ENCODE measurements around the gene TMEFF2.

Gene TMEFF2

DNA sequence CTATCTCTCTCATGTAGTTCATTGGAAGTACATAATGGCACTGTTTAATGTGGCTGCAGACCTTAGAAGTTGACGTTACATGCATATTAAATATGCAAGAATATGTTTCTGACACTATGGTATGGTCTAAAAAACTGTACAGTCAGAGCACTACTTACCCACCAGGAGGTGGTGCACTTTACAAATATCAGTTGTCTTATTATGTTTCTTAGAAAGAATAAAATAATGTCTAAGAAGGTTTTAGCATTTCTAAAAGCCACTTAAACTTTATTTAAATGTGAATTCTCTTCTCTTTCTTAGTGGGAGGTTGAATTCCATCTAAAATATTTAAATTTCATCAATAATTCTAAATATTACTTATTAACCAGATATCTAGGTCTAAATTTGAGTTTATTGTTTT is 4.3 kb downstream of the TMEFF2 start:
- H3K9me3 ChIP-seq (ENCODE audit: insufficient read depth, low read length), result no peaks in the 10 kb centered on the region
- H3K27ac ChIP-seq (ENCODE audit: low read depth, low read length), result no peak overlapping the region
- H3K9me2 ChIP-seq (replicated peaks; ENCODE audit: insufficient read depth, low read length), result no peaks in the 10 kb centered on the region
- no peaks in the 10 kb centered on the region for H4K20me1 ChIP-seq (ENCODE audit: low read depth, low read length)
- no peak overlapping the region for H3K9ac ChIP-seq (ENCODE audit: low read length)
- no peak overlapping the region for H2AFZ ChIP-seq (ENCODE audit: low read depth, low read length, severe bottlenecking)
- H3K4me3 ChIP-seq (ENCODE audit: insufficient read depth, low read length, poor library complexity, severe bottlenecking), result no peak overlapping the region
- no peaks in the 10 kb centered on the region for H3K27me3 ChIP-seq (ENCODE audit: low read length)
- no peaks in the 10 kb centered on the region for H3F3A ChIP-seq (ENCODE audit: insufficient read depth)
- TF ChIP-seq, protein P1, sequence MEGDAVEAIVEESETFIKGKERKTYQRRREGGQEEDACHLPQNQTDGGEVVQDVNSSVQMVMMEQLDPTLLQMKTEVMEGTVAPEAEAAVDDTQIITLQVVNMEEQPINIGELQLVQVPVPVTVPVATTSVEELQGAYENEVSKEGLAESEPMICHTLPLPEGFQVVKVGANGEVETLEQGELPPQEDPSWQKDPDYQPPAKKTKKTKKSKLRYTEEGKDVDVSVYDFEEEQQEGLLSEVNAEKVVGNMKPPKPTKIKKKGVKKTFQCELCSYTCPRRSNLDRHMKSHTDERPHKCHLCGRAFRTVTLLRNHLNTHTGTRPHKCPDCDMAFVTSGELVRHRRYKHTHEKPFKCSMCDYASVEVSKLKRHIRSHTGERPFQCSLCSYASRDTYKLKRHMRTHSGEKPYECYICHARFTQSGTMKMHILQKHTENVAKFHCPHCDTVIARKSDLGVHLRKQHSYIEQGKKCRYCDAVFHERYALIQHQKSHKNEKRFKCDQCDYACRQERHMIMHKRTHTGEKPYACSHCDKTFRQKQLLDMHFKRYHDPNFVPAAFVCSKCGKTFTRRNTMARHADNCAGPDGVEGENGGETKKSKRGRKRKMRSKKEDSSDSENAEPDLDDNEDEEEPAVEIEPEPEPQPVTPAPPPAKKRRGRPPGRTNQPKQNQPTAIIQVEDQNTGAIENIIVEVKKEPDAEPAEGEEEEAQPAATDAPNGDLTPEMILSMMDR (IDR thresholded peaks at IDR 0.05; ENCODE audit: insufficient read depth, low read length, poor library complexity, severe bottlenecking), result no peak
- H3K4me2 ChIP-seq (ENCODE audit: low read depth, low read length, poor library complexity, severe bottlenecking), result no peak overlapping the region
- no peaks in the 10 kb centered on the region for H3K36me3 ChIP-seq (ENCODE audit: low read length)
- no peaks in the 10 kb centered on the region for H3K79me2 ChIP-seq (ENCODE audit: insufficient read depth, low read length)

DNA sequence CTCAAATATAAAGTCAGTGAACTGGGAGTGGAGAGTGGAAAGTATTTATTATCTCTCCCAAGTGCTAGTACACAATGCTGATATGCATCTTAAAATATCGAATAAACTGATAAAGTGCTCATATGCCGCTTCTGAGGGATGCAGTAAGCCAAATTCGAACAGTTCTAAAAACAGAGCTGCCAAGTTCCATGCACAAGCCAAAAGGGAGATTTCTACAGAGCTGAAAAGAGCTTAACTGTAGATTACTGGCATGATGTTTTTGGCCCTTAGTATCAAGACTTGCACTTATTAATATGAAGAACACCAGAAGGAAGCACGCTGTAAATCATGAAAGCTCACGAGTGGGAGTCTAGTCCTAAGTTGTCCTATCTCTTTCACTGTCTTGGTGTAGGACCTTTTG is 7.9 kb downstream of the TMEFF2 start:
- Histone ChIP-seq H3K36me3 (ENCODE audit: low read length) (no peaks in the 10 kb centered on the region), H3K79me2 (ENCODE audit: insufficient read depth, low read length) (no peaks in the 10 kb centered on the region)

DNA sequence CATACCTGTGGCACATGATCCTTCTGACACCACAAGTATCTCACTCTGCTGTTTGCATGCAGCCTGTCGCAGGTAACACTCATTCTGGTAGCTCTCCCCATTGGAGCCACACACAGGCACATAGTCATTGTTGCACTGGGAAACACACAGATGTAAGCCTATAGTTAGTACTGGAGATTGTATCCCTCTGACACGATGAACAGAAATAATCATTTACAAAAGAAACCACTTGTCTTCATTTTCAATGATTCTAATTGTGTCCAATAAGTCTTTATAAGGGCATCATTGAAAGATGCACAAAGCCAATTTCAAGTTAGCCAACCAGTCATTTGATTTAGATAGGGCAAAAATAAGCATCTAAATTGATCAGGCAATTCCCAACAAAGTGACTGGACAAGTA is 10.4 kb downstream of the TMEFF2 start:
- no peak overlapping the region for H3K4me2 ChIP-seq (ENCODE audit: low read depth, low read length, poor library complexity, severe bottlenecking)
- no peak for TF ChIP-seq EZH2phosphoT487 (conservative IDR thresholded peaks at IDR 0.05; ENCODE audit: low read length)
- TF ChIP-seq, protein P1 (IDR thresholded peaks at IDR 0.05; ENCODE audit: insufficient read depth, low read length, poor library complexity, severe bottlenecking), result no peak
- H3K9ac ChIP-seq (ENCODE audit: low read length), result no peak overlapping the region
- H3K27ac ChIP-seq (ENCODE audit: low read depth, low read length), result no peak overlapping the region
- no peaks in the 10 kb centered on the region for H4K20me1 ChIP-seq (ENCODE audit: low read depth, low read length)
- no peaks in the 10 kb centered on the region for H3K9me3 ChIP-seq (ENCODE audit: insufficient read depth, low read length)
- H3F3A ChIP-seq (ENCODE audit: insufficient read depth), result no peaks in the 10 kb centered on the region
- H3K36me3 ChIP-seq (ENCODE audit: low read length), result no peaks in the 10 kb centered on the region
- no peak overlapping the region for H3K4me3 ChIP-seq (ENCODE audit: insufficient read depth, low read length, poor library complexity, severe bottlenecking)
- no peak overlapping the region for H2AFZ ChIP-seq (ENCODE audit: low read depth, low read length, severe bottlenecking)
- H3K79me2 ChIP-seq (ENCODE audit: insufficient read depth, low read length), result no peaks in the 10 kb centered on the region
- H3K27me3 ChIP-seq (ENCODE audit: low read length), result no peaks in the 10 kb centered on the region
- H3K9me2 ChIP-seq (replicated peaks; ENCODE audit: insufficient read depth, low read length), result no peaks in the 10 kb centered on the region

More for the DNA sequence above, 7.9 kb downstream of the TMEFF2 start:
- H2AFZ ChIP-seq (ENCODE audit: low read depth, low read length, severe bottlenecking), result no peak overlapping the region
- H3K9me2 ChIP-seq (replicated peaks; ENCODE audit: insufficient read depth, low read length), result no peaks in the 10 kb centered on the region
- no peak overlapping the region for H3K27ac ChIP-seq (ENCODE audit: low read depth, low read length)
- no peak overlapping the region for H3K9ac ChIP-seq (ENCODE audit: low read length)
- TF ChIP-seq EZH2phosphoT487 (conservative IDR thresholded peaks at IDR 0.05; ENCODE audit: low read length), result no peak
- TF ChIP-seq, protein P1 (IDR thresholded peaks at IDR 0.05; ENCODE audit: insufficient read depth, low read length, poor library complexity, severe bottlenecking), result no peak
- H3K9me3 ChIP-seq (ENCODE audit: insufficient read depth, low read length), result no peaks in the 10 kb centered on the region
- no peaks in the 10 kb centered on the region for H4K20me1 ChIP-seq (ENCODE audit: low read depth, low read length)
- H3F3A ChIP-seq (ENCODE audit: insufficient read depth), result no peaks in the 10 kb centered on the region
- no peak overlapping the region for H3K4me2 ChIP-seq (ENCODE audit: low read depth, low read length, poor library complexity, severe bottlenecking)
- H3K4me3 ChIP-seq (ENCODE audit: insufficient read depth, low read length, poor library complexity, severe bottlenecking), result no peak overlapping the region
- no peaks in the 10 kb centered on the region for H3K27me3 ChIP-seq (ENCODE audit: low read length)

DNA sequence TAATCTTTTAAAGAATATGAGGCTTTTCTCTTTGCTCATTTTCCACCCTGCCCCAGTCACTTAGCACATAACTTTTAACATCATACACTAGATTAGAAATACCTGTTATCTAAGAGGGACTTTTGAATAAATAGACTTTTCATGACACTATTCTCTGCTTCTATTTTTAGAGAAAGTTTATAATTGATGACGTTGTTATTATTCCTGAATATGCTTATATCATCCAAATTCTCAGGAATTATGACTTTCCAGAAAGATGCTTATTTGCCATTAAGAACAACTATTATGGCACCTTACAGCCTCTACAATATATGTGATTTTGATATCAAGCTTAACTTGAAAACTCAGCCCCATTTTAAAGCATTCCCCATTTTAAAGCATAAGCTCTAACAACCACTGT is 11.4 kb downstream of the TMEFF2 start:
- H4K20me1 ChIP-seq (ENCODE audit: low read depth, low read length), result no peaks in the 10 kb centered on the region
- TF ChIP-seq, protein P1 (IDR thresholded peaks at IDR 0.05; ENCODE audit: insufficient read depth, low read length, poor library complexity, severe bottlenecking), result no peak
- no peak for TF ChIP-seq EZH2phosphoT487 (conservative IDR thresholded peaks at IDR 0.05; ENCODE audit: low read length)
- no peaks in the 10 kb centered on the region for H3K9me3 ChIP-seq (ENCODE audit: insufficient read depth, low read length)
- H3K36me3 ChIP-seq (ENCODE audit: low read length), result no peaks in the 10 kb centered on the region
- H3F3A ChIP-seq (ENCODE audit: insufficient read depth), result no peaks in the 10 kb centered on the region
- no peaks in the 10 kb centered on the region for H3K27me3 ChIP-seq (ENCODE audit: low read length)
- H3K9ac ChIP-seq (ENCODE audit: low read length), result no peak overlapping the region
- no peak overlapping the region for H3K4me3 ChIP-seq (ENCODE audit: insufficient read depth, low read length, poor library complexity, severe bottlenecking)
- no peaks in the 10 kb centered on the region for H3K9me2 ChIP-seq (replicated peaks; ENCODE audit: insufficient read depth, low read length)
- H3K79me2 ChIP-seq (ENCODE audit: insufficient read depth, low read length), result no peaks in the 10 kb centered on the region
- no peak overlapping the region for H2AFZ ChIP-seq (ENCODE audit: low read depth, low read length, severe bottlenecking)
- H3K4me2 ChIP-seq (ENCODE audit: low read depth, low read length, poor library complexity, severe bottlenecking), result no peak overlapping the region
- no peak overlapping the region for H3K27ac ChIP-seq (ENCODE audit: low read depth, low read length)

Data from SU-DHL-6 (cell line).